Glutamatergic neuron (in vitro differentiated cells): Measurements from ENCODE around the gene ABCC11. TPM values are rescaled to one million over a fixed set of nuclear protein-coding genes. Genes with fewer than 3 reads are reported as not detected.

Experiments
- DNase-seq: peaks from one replicate; pipeline ENCODE4 v3.0.0; 2022
- H3K27ac Mint-ChIP-seq: one replicate; pipeline ENCODE4 v1.8.0; 2020; ENCODE audit warnings: mild to moderate bottlenecking, mixed read lengths, inconsistent platforms; ENCODE audit not compliant: unreplicated experiment
- H3K27me3 Mint-ChIP-seq: one replicate; pipeline ENCODE4 v1.8.0; 2020; ENCODE audit warnings: mild to moderate bottlenecking, moderate library complexity, mixed read lengths, inconsistent platforms; ENCODE audit not compliant: unreplicated experiment
- H3K36me3 Mint-ChIP-seq: one replicate; pipeline ENCODE4 v1.8.0; 2020; ENCODE audit warnings: mild to moderate bottlenecking, mixed read lengths, inconsistent platforms; ENCODE audit not compliant: unreplicated experiment
- H3K4me1 Mint-ChIP-seq: one replicate; pipeline ENCODE4 v1.8.0; 2020; ENCODE audit warnings: mild to moderate bottlenecking, low read depth, mixed read lengths, inconsistent platforms; ENCODE audit not compliant: unreplicated experiment
- H3K4me3 Mint-ChIP-seq: one replicate; pipeline ENCODE4 v1.8.0; 2020; ENCODE audit warnings: mild to moderate bottlenecking, mixed read lengths, inconsistent platforms; ENCODE audit not compliant: unreplicated experiment
- H3K9me3 Mint-ChIP-seq: one replicate; pipeline ENCODE4 v1.8.0; 2020; ENCODE audit warnings: mild to moderate bottlenecking, moderate library complexity, mixed read lengths, inconsistent platforms; ENCODE audit not compliant: unreplicated experiment
- CTCF ChIP-seq: fragments of 200-600 bp; sonication (generic); IDR thresholded peaks from one replicate; pipeline ENCODE4 v1.5.0; 2021; ENCODE audit not compliant: partially characterized antibody, unreplicated experiment
- total RNA-seq: library from RNA; stranded (reverse); fragmentation: NEBNext Ultra II Directional; extraction: Animal tissue kit (Norgen Biotek cat#: 25700); gene quantifications from one replicate; pipeline ENCODE4 v1.2.1, GENCODE V29; 2021; ENCODE audit not compliant: unreplicated experiment

Gene ABCC11
- total RNA-seq, 1 donor from 2014 or later, result not detected

GRCh38 chr16:48126801-48127644 is 120.3 kb downstream of the ABCC11 start:
- Mint-ChIP-seq H3K27me3 (peaks cover 6% of the 10 kb centered on the region), H3K4me1 (no peaks in the 10 kb centered on the region), H3K4me3 (no peak overlapping the region), H3K9me3 (peaks cover 4% of the 10 kb centered on the region), H3K27ac (no peak overlapping the region), H3K36me3 (no peaks in the 10 kb centered on the region)
- no peak for TF ChIP-seq CTCF
- DNase-seq, result no peak

GRCh38 chr16:48125888-48126287 is 121.5 kb downstream of the ABCC11 start:
- no peaks in the 10 kb centered on the region for H3K4me1 Mint-ChIP-seq
- H3K9me3 Mint-ChIP-seq, result peaks cover 4% of the 10 kb centered on the region
- DNase-seq, result no peak
- H3K27ac Mint-ChIP-seq, result no peak overlapping the region
- no peaks in the 10 kb centered on the region for H3K36me3 Mint-ChIP-seq
- H3K27me3 Mint-ChIP-seq, result peaks cover 6% of the 10 kb centered on the region
- TF ChIP-seq CTCF, result no peak
- H3K4me3 Mint-ChIP-seq, result no peak overlapping the region

- peaks cover 4% of the 10 kb centered on the region for H3K9me3 Mint-ChIP-seq
- TF ChIP-seq CTCF, result no peak
- DNase-seq, result no peak
- peaks cover 5% of the 10 kb centered on the region for H3K27me3 Mint-ChIP-seq
- no peaks in the 10 kb centered on the region for H3K4me1 Mint-ChIP-seq
- H3K4me3 Mint-ChIP-seq, result no peak overlapping the region
- H3K27ac Mint-ChIP-seq, result no peak overlapping the region
- no peaks in the 10 kb centered on the region for H3K36me3 Mint-ChIP-seq
These were observed 123.1 kb downstream of the ABCC11 start for GRCh38 chr16:48124266-48124665.

GRCh38 chr16:48123104-48123788 is 124.1 kb downstream of the ABCC11 start:
- H3K4me3 Mint-ChIP-seq, result no peak overlapping the region
- H3K27me3 Mint-ChIP-seq, result peaks cover 6% of the 10 kb centered on the region
- no peak for DNase-seq
- no peak for TF ChIP-seq CTCF
- H3K4me1 Mint-ChIP-seq, result no peaks in the 10 kb centered on the region
- H3K9me3 Mint-ChIP-seq, result peaks cover 6% of the 10 kb centered on the region
- no peaks in the 10 kb centered on the region for H3K36me3 Mint-ChIP-seq
- no peak overlapping the region for H3K27ac Mint-ChIP-seq

- H3K27me3 Mint-ChIP-seq, result peaks cover 4% of the 10 kb centered on the region
- TF ChIP-seq CTCF, result no peak
- peaks cover 6% of the 10 kb centered on the region for H3K9me3 Mint-ChIP-seq
- no peak overlapping the region for H3K27ac Mint-ChIP-seq
- no peak for DNase-seq
- peaks cover 1% of the 10 kb centered on the region for H3K4me1 Mint-ChIP-seq
- H3K4me3 Mint-ChIP-seq, result no peak overlapping the region
- no peaks in the 10 kb centered on the region for H3K36me3 Mint-ChIP-seq
These were observed 126.1 kb downstream of the ABCC11 start for GRCh38 chr16:48121276-48121675.
